H1 (cell line): ENCODE results near the gene ZNF646. TPM values are rescaled to one million over a fixed set of nuclear protein-coding genes. Genes with fewer than 3 reads are reported as not detected.

Experiments used
- CTCF ChIA-PET: fragments of 300-600 bp; sonication (Branson Sonifier 250); formaldehyde crosslinking; loops from one replicate; lab custom pipeline; 2021; ENCODE audit not compliant: partially characterized antibody; lab: Charles Lee
- POLR2A ChIA-PET: fragments of 300-600 bp; sonication (Branson Sonifier 250); formaldehyde crosslinking; loops from one replicate; lab custom pipeline; 2021; ENCODE audit warnings: inconsistent platforms; ENCODE audit not compliant: partially characterized antibody; lab: Charles Lee
- DNase-seq, 2 experiments: peaks; one replicate each; pipeline versions ENCODE4 v3.0.0 to v3.0.0-alpha.2; 2010 to 2022; ENCODE audit warnings: low spot score in 2 of 2, low read depth in 1 of 2, mixed read lengths in 1 of 2
- FAIRE-seq: peaks from 2 replicates; lab custom pipeline; 2011; peaks lifted over from hg19 to GRCh38; lab: Jason Lieb, UNC
- H2AFZ ChIP-seq: 2 replicates; pipeline ENCODE4 v1.8.1; 2012; ENCODE audit warnings: low read length, inconsistent platforms
- H2AK5ac ChIP-seq: 2 replicates; pipeline ENCODE4 v1.6.1; 2013; ENCODE audit warnings: low read depth, low read length
- H2BK120ac ChIP-seq: replicated peaks from 2 replicates; pipeline ENCODE3; 2013; ENCODE audit warnings: low read depth, low read length, inconsistent platforms
- H2BK12ac ChIP-seq: 2 replicates; pipeline ENCODE4 v1.6.1; 2013; ENCODE audit warnings: low read depth, low read length
- H2BK15ac ChIP-seq: 2 replicates; pipeline ENCODE4 v1.6.1; 2013; ENCODE audit warnings: low read length
- H2BK20ac ChIP-seq: 2 replicates; pipeline ENCODE4 v1.6.1; 2013; ENCODE audit warnings: low read length
- H2BK5ac ChIP-seq: 2 replicates; pipeline ENCODE4 v1.6.1; 2013; ENCODE audit warnings: low read depth, low read length
- H3K14ac ChIP-seq: 2 replicates; pipeline ENCODE4 v1.6.1; 2013; ENCODE audit warnings: inconsistent platforms; ENCODE audit not compliant: insufficient read length
- H3K18ac ChIP-seq: 2 replicates; pipeline ENCODE4 v1.6.1; 2013; ENCODE audit warnings: low read length; ENCODE audit errors: extremely low read depth
- H3K23ac ChIP-seq: 2 replicates; pipeline ENCODE4 v1.6.1; 2013; ENCODE audit warnings: inconsistent platforms; ENCODE audit not compliant: insufficient read length
- H3K23me2 ChIP-seq: 2 replicates; pipeline ENCODE4 v1.6.1; 2013; ENCODE audit warnings: low read depth, low read length
- H3K27ac ChIP-seq: 2 replicates; pipeline ENCODE4 v1.6.1; 2011; ENCODE audit warnings: low read depth, low read length, inconsistent platforms
- H3K27me3 ChIP-seq, 4 experiments: replicated peaks in 1 of 4; 1 replicate in 1 of 4; 2 replicates in 3 of 4; pipeline versions ENCODE4 v1.6.1 to v1.8.1; 2011 to 2013; ENCODE audit warnings: low read length in 3 of 4, mild to moderate bottlenecking in 3 of 4, inconsistent platforms in 2 of 4, mixed read lengths in 2 of 4, moderate library complexity in 1 of 4; ENCODE audit not compliant: control insufficient read depth in 3 of 4, insufficient read depth in 3 of 4; ENCODE audit errors: extremely low read depth in 1 of 4
- H3K36me3 ChIP-seq, 4 experiments: 2 replicates each; pipeline versions ENCODE4 v1.6.1 to v1.8.1; 2011 to 2013; ENCODE audit warnings: mild to moderate bottlenecking in 4 of 4, low read length in 3 of 4, moderate library complexity in 2 of 4, control low read depth in 1 of 4, inconsistent platforms in 1 of 4; ENCODE audit not compliant: insufficient read depth in 4 of 4, control insufficient read depth in 2 of 4
- H3K4ac ChIP-seq: replicated peaks from 2 replicates; pipeline ENCODE3; 2013; ENCODE audit warnings: low read length, low read depth, mixed read lengths, inconsistent platforms; ENCODE audit not compliant: insufficient read length
- H3K4me1 ChIP-seq, 4 experiments: replicated peaks in 1 of 4; 1 replicate in 1 of 4; 2 replicates in 3 of 4; pipeline versions ENCODE4 v1.6.1 to v1.8.1; 2011 to 2013; ENCODE audit warnings: low read length in 3 of 4, inconsistent platforms in 2 of 4, mixed read lengths in 1 of 4; ENCODE audit not compliant: insufficient read depth in 4 of 4, control insufficient read depth in 3 of 4
- H3K4me2 ChIP-seq, 2 experiments: 2 replicates each; pipeline versions ENCODE4 v1.6.1 to v1.8.1; 2011 to 2013; ENCODE audit warnings: low read depth in 2 of 2, low read length in 2 of 2, control low read depth in 1 of 2, inconsistent platforms in 1 of 2, mild to moderate bottlenecking in 1 of 2; ENCODE audit not compliant: insufficient read depth in 1 of 2
- H3K4me3 ChIP-seq, 4 experiments: fragments of 200-600, 300-600 bp in 1 of 4; sonication (generic), shearing (Covaris generic), sonication (Bioruptor Twin) in 1 of 4; 2 replicates each; pipeline versions ENCODE4 v1.5.1 to v1.8.1; 2011 to 2016; ENCODE audit warnings: low read length in 4 of 4, low read depth in 3 of 4, control low read depth in 2 of 4, inconsistent platforms in 2 of 4, mild to moderate bottlenecking in 2 of 4, mixed read lengths in 1 of 4, moderate library complexity in 1 of 4; ENCODE audit not compliant: insufficient read depth in 2 of 4; ENCODE audit errors: extremely low read depth in 1 of 4
- H3K56ac ChIP-seq: replicated peaks from 2 replicates; pipeline ENCODE3; 2013; ENCODE audit warnings: low read depth, mild to moderate bottlenecking, mixed read lengths, low read length, inconsistent platforms; ENCODE audit not compliant: insufficient read length
- H3K79me1 ChIP-seq: 2 replicates; pipeline ENCODE4 v1.6.1; 2013; ENCODE audit warnings: low read depth, low read length, control low read depth
- H3K79me2 ChIP-seq, 2 experiments: 2 replicates each; pipeline versions ENCODE4 v1.6.1 to v1.8.1; 2012 to 2013; ENCODE audit warnings: low read length in 2 of 2, mild to moderate bottlenecking in 2 of 2, inconsistent platforms in 1 of 2; ENCODE audit not compliant: insufficient read depth in 2 of 2, control insufficient read depth in 1 of 2
- H3K9ac ChIP-seq, 4 experiments: replicated peaks in 1 of 4; 1 replicate in 1 of 4; 2 replicates in 3 of 4; pipeline versions ENCODE4 v1.6.1 to v1.8.1; 2011 to 2013; ENCODE audit warnings: low read depth in 3 of 4, low read length in 3 of 4, control low read depth in 2 of 4, mild to moderate bottlenecking in 2 of 4, moderate library complexity in 2 of 4, inconsistent platforms in 1 of 4; ENCODE audit errors: extremely low read depth in 1 of 4
- H3K9me3 ChIP-seq, 2 experiments: 2 replicates each; pipeline versions ENCODE4 v1.6.1 to v1.8.1; 2012 to 2013; ENCODE audit warnings: mild to moderate bottlenecking in 2 of 2, moderate library complexity in 2 of 2, control low read depth in 1 of 2, inconsistent platforms in 1 of 2, low read depth in 1 of 2, low read length in 1 of 2, mixed read lengths in 1 of 2; ENCODE audit not compliant: insufficient read depth in 2 of 2
- H4K20me1 ChIP-seq, 2 experiments: replicated peaks in 1 of 2; 2 replicates each; pipeline versions ENCODE3 to v1.8.1; 2011 to 2013; ENCODE audit warnings: inconsistent platforms in 2 of 2, low read length in 2 of 2, mild to moderate bottlenecking in 1 of 2; ENCODE audit not compliant: insufficient read depth in 2 of 2, control insufficient read depth in 1 of 2
- H4K5ac ChIP-seq: 2 replicates; pipeline ENCODE4 v1.6.1; 2013; ENCODE audit warnings: low read length, low read depth, mixed read lengths, inconsistent platforms; ENCODE audit not compliant: insufficient read length
- H4K8ac ChIP-seq: 2 replicates; pipeline ENCODE4 v1.8.0; 2013; ENCODE audit warnings: mild to moderate bottlenecking, moderate library complexity, low read length, inconsistent platforms; ENCODE audit not compliant: insufficient read depth; ENCODE audit errors: extremely low read depth
- H4K91ac ChIP-seq: replicated peaks from 2 replicates; pipeline ENCODE3; 2013; ENCODE audit warnings: low read length, mixed read lengths, inconsistent platforms; ENCODE audit not compliant: insufficient read length
- POLR2A ChIP-seq, 2 experiments: IDR thresholded peaks; 1 replicate in 1 of 2; 2 replicates in 1 of 2; pipeline ENCODE4 v1.6.1; 2011; ENCODE audit warnings: low read depth in 2 of 2, low read length in 2 of 2, mild to moderate bottlenecking in 2 of 2; ENCODE audit errors: control extremely low read depth in 1 of 2
- TAF7 ChIP-seq: optimal IDR thresholded peaks from 2 replicates; pipeline ENCODE3; 2011; ENCODE audit warnings: low read depth, mild to moderate bottlenecking, inconsistent platforms, low read length, moderate library complexity, borderline replicate concordance
- WGBS, 2 experiments: shearing (Covaris generic) in 1 of 2; methylation state at CpG; one replicate each; pipeline versions ENCODE4 v1.1.6 to v1.1.7; 2013 to 2015; ENCODE audit warnings: low lambda C conversion rate in 2 of 2, mixed read lengths in 2 of 2, inconsistent platforms in 1 of 2, low coverage in 1 of 2, missing lambda C conversion rate in 1 of 2; ENCODE audit not compliant: insufficient replicate concordance in 2 of 2, insufficient coverage in 1 of 2, insufficient read length in 1 of 2; ENCODE audit errors: extremely low coverage in 1 of 2, missing lambda C conversion rate in 1 of 2; 5-methylcytosine and 5-hydroxymethylcytosine counted together
- polyA plus RNA-seq, 7 experiments: library from polyadenylated mRNA; depleted of rRNA in 3 of 7; stranded (reverse) in 5 of 7; unstranded in 2 of 7; fragments of >200 nt in 5 of 7; fragments of 200-250 nt in 2 of 7; gene quantifications; 1 replicate in 5 of 7; 2 replicates in 1 of 7; 4 replicates in 1 of 7; pipeline versions ENCODE4 v1.2.1 to v1.2.3, GENCODE V29; 2011 to 2013; ENCODE audit warnings: missing spikeins in 2 of 7, mixed read lengths in 2 of 7
- total RNA-seq: library from RNA; stranded (reverse); fragmentation: NEBNext Ultra II Directional; extraction: Animal tissue kit (Norgen Biotek cat#: 25700); gene quantifications from 2 replicates; pipeline ENCODE4 v1.2.1, GENCODE V29; 2021

The ZNF646 gene
- total and polyA plus RNA-seq, 2 of the 8 experiments (the other 6 are each of a cell fraction or from before 2014, with no cell fraction given) = 6.5 to 25.0 TPM

DNA sequence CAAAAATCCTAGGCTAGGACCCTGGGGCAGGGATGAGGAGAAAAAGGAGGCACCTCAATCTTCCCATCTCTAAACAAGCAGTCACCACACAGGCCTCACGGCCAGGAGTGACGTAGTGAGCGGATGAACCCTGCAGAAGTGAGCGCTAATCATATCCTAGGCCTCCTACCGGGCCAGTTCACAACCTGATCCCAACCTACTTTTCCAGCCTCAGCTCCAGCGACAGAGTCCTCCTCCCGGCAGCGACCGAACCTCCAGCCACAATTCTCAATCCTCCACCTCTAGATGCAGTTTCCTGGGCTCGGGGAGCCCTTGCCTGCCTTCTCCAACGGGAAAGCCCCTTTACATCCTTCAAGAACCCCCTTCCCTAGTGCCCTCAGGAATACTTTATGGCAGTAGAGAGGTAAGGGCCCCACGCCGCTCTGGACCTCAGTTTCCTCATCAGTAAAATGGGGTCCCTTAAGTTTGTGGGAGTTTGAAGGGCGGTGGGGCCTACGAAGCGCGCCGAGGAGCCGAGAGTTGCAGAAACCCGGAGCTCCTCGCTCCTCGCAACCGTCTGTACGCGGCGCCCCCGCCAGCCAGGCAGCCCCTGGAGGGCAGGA is 1.6 kb upstream of the ZNF646 start:
- no peak for DNase-seq
- POLR2A ChIA-PET = interaction anchor here (0.6 to 4.9 kb wide), 10 partner anchors 12 to 118 kb away, joined by 3 to 34 read pairs (median 6); partner anchors contain the start of genes HSD3B7, KAT8 and PRSS8
- WGBS, 2 experiments = 6% methylated on average over 27 of the region's 27 CpGs; no CpG with 5 or more reads in 1 of the 2 experiments

More for the DNA sequence above, 1.6 kb upstream of the ZNF646 start:
- no peak for FAIRE-seq
- peaks cover 2 to 11% of the 10 kb centered on the region in 2 experiments for H4K20me1 ChIP-seq
- peaks cover 0 to 1% (median 0%) of the 10 kb centered on the region in 4 experiments; a peak in 2 of 7 replicates for H3K4me1 ChIP-seq
- H3K56ac ChIP-seq = peak overlapping the region; percentile 89
- H3K14ac ChIP-seq = peak overlapping the region; percentile 63
- peak overlapping the region; percentile 76 to 92 (median 82) for H3K9ac ChIP-seq
- H2AK5ac ChIP-seq = peak overlapping the region; percentile 5; the same call in 1 of the 2 replicates
- H4K8ac ChIP-seq = peak overlapping the region; percentile 99
- peaks cover 13 to 62% of the 10 kb centered on the region in 2 experiments for H3K79me2 ChIP-seq
- H4K5ac ChIP-seq = peak overlapping the region; percentile 97
- H3K9me3 ChIP-seq = no peaks in the 10 kb centered on the region
- peak overlapping the region; percentile 77 to 96 for H3K4me2 ChIP-seq
- H3K36me3 ChIP-seq = peaks cover 3 to 15% (median 10%) of the 10 kb centered on the region in 4 experiments; a peak in 7 of 8 replicates
- H2BK120ac ChIP-seq = no peak overlapping the region
- CTCF ChIA-PET = interaction anchor here (0.9 to 2.6 kb wide), 5 partner anchors 12 to 119 kb away, joined by 3 to 17 read pairs (median 4); partner anchors contain the start of gene HSD3B7
- no peak overlapping the region for H2BK15ac ChIP-seq
- peak overlapping the region; percentile 77 for H3K27ac ChIP-seq
- H3K27me3 ChIP-seq = no peaks in the 10 kb centered on the region
- H3K4me3 ChIP-seq = peak overlapping the region; percentile 89 to 98 (median 90)
- H2BK12ac ChIP-seq = 0 out of 2 replicates have a peak overlapping the region, but pooled peaks have one; percentile 50
- H4K91ac ChIP-seq = peak overlapping the region; percentile 96
- H3K79me1 ChIP-seq = peaks cover 11% of the 10 kb centered on the region; the same call in 1 of the 2 replicates
- peak overlapping the region; percentile 88 for H2BK5ac ChIP-seq
- peak overlapping the region; percentile 97 for H3K4ac ChIP-seq
- H2AFZ ChIP-seq = peak overlapping the region; percentile 72; the same call in 1 of the 2 replicates
- peak; percentile 19 for TF ChIP-seq TAF7
- no peak for TF ChIP-seq POLR2A (IDR thresholded peaks at IDR 0.05; ENCODE audit: control extremely low read depth in 1 of 2, low read depth in 2 of 2, low read length in 2 of 2)
- no peak overlapping the region for H3K23ac ChIP-seq
- H3K23me2 ChIP-seq = peaks cover 7% of the 10 kb centered on the region; the same call in 1 of the 2 replicates
- no peak overlapping the region for H2BK20ac ChIP-seq
- peak overlapping the region; percentile 99 for H3K18ac ChIP-seq
